ENCODE results near the gene CPZ. TPM values are rescaled to one million over a fixed set of nuclear protein-coding genes. Genes with fewer than 3 reads are reported as not detected.

Gene CPZ
- total RNA-seq, 4 donors from 2014 or later: 0.75 to 6.1 TPM; not detected in 2

GRCh38 chr4:8648296-8648695 is 55.7 kb downstream of the CPZ start:
- TF ChIP-seq CTCF (IDR thresholded peaks at IDR 0.05; ENCODE audit: low read depth): no peak

GRCh38 chr4:8648816-8649630 is 56.5 kb downstream of the CPZ start:
- no peak for TF ChIP-seq CTCF (IDR thresholded peaks at IDR 0.05; ENCODE audit: low read depth)

- no peak for TF ChIP-seq CTCF (IDR thresholded peaks at IDR 0.05; ENCODE audit: low read depth)
Measured at GRCh38 chr4:8649631-8650361, 57.2 kb downstream of the CPZ start.

GRCh38 chr4:8651661-8652180 is 59.2 kb downstream of the CPZ start:
- TF ChIP-seq CTCF (IDR thresholded peaks at IDR 0.05; ENCODE audit: low read depth): no peak

GRCh38 chr4:8652181-8653078 is 59.9 kb downstream of the CPZ start:
- TF ChIP-seq CTCF (IDR thresholded peaks at IDR 0.05; ENCODE audit: low read depth): no peak

- TF ChIP-seq CTCF (IDR thresholded peaks at IDR 0.05; ENCODE audit: low read depth): no peak
Measured at GRCh38 chr4:8653326-8654000, 60.9 kb downstream of the CPZ start.
